Natural killer cell (primary cell): ENCODE results near the gene NAXD. TPM values are rescaled to one million over a fixed set of nuclear protein-coding genes. Genes with fewer than 3 reads are reported as not detected.

ENCODE experiments used
- ATAC-seq, 3 donors: fragments of 150-1000 bp in 2 of 3; fragments of 200-7000 bp in 1 of 3; cut with Tn5 transposase; 1 replicate in 1 of 3; 2 replicates in 2 of 3; pipeline ENCODE4 v1.10.0; 2021; ENCODE audit warnings: mild to moderate bottlenecking in 2 of 3, moderate library complexity in 2 of 3
- DNase-seq, 2 donors: peaks; one replicate each; pipeline versions ENCODE4 v3.0.0 to v3.0.0-alpha.2; 2013 to 2021; ENCODE audit warnings: mixed read lengths in 1 of 2
- H3K27ac ChIP-seq: one replicate; pipeline ENCODE4 v1.5.1; 2013; ENCODE audit warnings: mild to moderate bottlenecking, low read length
- H3K27me3 ChIP-seq: one replicate; pipeline ENCODE4 v1.6.1; 2013; ENCODE audit warnings: low read length; ENCODE audit not compliant: control insufficient read depth, insufficient read depth
- H3K36me3 ChIP-seq: one replicate; pipeline ENCODE4 v1.6.1; 2013; ENCODE audit warnings: low read length; ENCODE audit not compliant: control insufficient read depth, insufficient read depth
- H3K4me1 ChIP-seq: one replicate; pipeline ENCODE4 v1.6.1; 2013; ENCODE audit warnings: low read length; ENCODE audit not compliant: control insufficient read depth, insufficient read depth
- H3K4me3 ChIP-seq: one replicate; pipeline ENCODE4 v1.5.1; 2013; ENCODE audit warnings: low read length
- H3K9me3 ChIP-seq: one replicate; pipeline ENCODE4 v1.6.1; 2013; ENCODE audit warnings: low read length; ENCODE audit not compliant: control insufficient read depth, insufficient read depth
- H3K27ac Mint-ChIP-seq, 2 donors: one replicate each; pipeline ENCODE4 v1.8.0; 2022; ENCODE audit warnings: mild to moderate bottlenecking in 2 of 2, mixed read lengths in 2 of 2, moderate library complexity in 1 of 2
- H3K27me3 Mint-ChIP-seq, 2 donors: one replicate each; pipeline ENCODE4 v1.8.0; 2022; ENCODE audit warnings: low read depth in 2 of 2, mixed read lengths in 2 of 2
- H3K36me3 Mint-ChIP-seq: one replicate; pipeline ENCODE4 v1.8.0; 2022; ENCODE audit warnings: mixed read lengths
- H3K4me1 Mint-ChIP-seq, 2 donors: one replicate each; pipeline ENCODE4 v1.8.0; 2022; ENCODE audit warnings: mixed read lengths in 2 of 2
- H3K4me3 Mint-ChIP-seq: one replicate; pipeline ENCODE4 v1.8.0; 2022; ENCODE audit warnings: mild to moderate bottlenecking, moderate library complexity, mixed read lengths
- H3K9me3 Mint-ChIP-seq, 2 donors: one replicate each; pipeline ENCODE4 v1.8.0; 2022; ENCODE audit warnings: mixed read lengths in 2 of 2
- WGBS: methylation state at CpG from one replicate; pipeline ENCODE4 v1.1.7; 2013; ENCODE audit warnings: missing lambda C conversion rate; ENCODE audit not compliant: insufficient coverage; 5-methylcytosine and 5-hydroxymethylcytosine counted together
- intact Hi-C: fragments of 100-400 bp; cut with micrococcal nuclease; formaldehyde crosslinking; loops from one replicate; pipeline ENCODE4 v1.14.2; 2022
- total RNA-seq, 4 donors: library from RNA; stranded (reverse); fragments of 120-200 nt in 1 of 4; gene quantifications; one replicate each; pipeline versions ENCODE4 v1.2.3 to v1.2.4, GENCODE V29; 2013 to 2022
- TF ChIP-seq, protein P1 (sequence below): fragments of 200-600 bp; IDR thresholded peaks from one replicate; pipeline ENCODE4 v1.8.0; 2022; ENCODE audit warnings: antibody characterized with exemption

NAXD gene
- total RNA-seq, 3 donors from 2014 or later (not counting 1 experiment from before 2014, with no cell fraction given): 6.8 to 14.0 (median 12.0) TPM

DNA sequence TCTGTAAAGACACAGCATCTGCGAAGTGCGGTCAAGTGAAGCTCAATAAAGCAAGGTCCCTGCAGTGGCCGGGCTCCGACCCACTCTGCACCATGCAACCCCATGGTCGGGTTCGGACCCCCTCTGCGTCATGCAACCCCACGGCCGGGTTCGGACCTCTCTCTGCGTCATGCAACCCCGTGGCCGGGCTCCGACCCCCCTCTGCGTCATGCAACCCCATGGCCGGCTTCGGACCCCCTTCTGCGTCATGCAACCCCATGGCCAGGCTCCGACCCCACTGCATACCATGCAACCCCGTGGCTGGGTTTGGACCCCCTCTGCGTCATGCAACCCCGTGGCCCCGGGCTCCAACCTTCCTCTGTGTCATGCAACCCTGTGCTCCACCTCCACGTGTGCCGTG is 46.7 kb downstream of the NAXD start:
- no peak for DNase-seq
- 90% methylated on average over 25 of the region's 25 CpGs for WGBS
- H3K36me3 ChIP-seq: peaks cover 39% of the 10 kb centered on the region
- TF ChIP-seq, protein P1, sequence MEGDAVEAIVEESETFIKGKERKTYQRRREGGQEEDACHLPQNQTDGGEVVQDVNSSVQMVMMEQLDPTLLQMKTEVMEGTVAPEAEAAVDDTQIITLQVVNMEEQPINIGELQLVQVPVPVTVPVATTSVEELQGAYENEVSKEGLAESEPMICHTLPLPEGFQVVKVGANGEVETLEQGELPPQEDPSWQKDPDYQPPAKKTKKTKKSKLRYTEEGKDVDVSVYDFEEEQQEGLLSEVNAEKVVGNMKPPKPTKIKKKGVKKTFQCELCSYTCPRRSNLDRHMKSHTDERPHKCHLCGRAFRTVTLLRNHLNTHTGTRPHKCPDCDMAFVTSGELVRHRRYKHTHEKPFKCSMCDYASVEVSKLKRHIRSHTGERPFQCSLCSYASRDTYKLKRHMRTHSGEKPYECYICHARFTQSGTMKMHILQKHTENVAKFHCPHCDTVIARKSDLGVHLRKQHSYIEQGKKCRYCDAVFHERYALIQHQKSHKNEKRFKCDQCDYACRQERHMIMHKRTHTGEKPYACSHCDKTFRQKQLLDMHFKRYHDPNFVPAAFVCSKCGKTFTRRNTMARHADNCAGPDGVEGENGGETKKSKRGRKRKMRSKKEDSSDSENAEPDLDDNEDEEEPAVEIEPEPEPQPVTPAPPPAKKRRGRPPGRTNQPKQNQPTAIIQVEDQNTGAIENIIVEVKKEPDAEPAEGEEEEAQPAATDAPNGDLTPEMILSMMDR: no peak
- peaks cover 21% of the 10 kb centered on the region for H3K4me1 ChIP-seq
- H3K27ac Mint-ChIP-seq: no peak overlapping the region
- no peaks in the 10 kb centered on the region for H3K9me3 ChIP-seq
- no peak for ATAC-seq
- H3K4me1 Mint-ChIP-seq: peaks cover 20 to 30% of the 10 kb centered on the region in 2 donors
- intact Hi-C loops: no loop called here
- H3K9me3 Mint-ChIP-seq: no peaks in the 10 kb centered on the region
- H3K36me3 Mint-ChIP-seq: peaks cover 9% of the 10 kb centered on the region
- no peak overlapping the region for H3K4me3 ChIP-seq
- H3K27ac ChIP-seq: no peak overlapping the region
- no peak overlapping the region for H3K4me3 Mint-ChIP-seq
- H3K27me3 Mint-ChIP-seq: no peaks in the 10 kb centered on the region
- H3K27me3 ChIP-seq: no peaks in the 10 kb centered on the region

DNA sequence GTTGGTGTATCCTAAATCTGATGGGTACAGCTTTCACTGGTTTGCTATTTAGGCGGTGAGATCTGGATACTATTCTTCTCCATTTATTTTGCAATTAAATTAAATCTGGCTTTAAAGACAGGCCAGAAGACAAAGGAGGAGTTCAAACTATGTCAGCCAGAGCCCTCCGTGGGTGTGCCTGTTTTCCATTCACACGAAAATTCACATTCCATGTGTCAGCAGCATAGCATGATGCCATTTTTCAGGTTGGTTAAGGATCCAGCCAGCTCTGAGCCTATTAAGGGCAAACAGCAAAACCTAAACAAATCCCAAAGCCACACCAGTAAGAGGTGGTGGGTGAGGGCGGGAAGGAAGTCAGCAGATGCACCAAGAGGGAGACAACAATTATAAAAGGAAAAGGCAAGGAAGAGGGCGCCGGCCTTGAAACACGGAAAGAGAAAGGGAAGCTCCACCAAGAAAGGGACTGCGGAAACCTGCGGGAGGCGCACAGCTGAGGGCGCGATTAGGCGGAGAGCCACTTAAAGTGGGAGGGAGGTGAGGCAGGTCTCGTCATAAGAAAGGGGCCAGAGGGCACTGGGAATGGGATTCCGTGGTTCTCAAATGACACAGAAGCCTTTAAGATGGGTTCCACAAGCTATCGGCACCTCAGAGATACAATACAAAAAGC is 47.6 kb downstream of the NAXD start:
- Histone ChIP-seq H3K4me1 (peaks cover 21% of the 10 kb centered on the region), H3K4me3 (no peak overlapping the region), H3K27me3 (no peaks in the 10 kb centered on the region), H3K9me3 (no peaks in the 10 kb centered on the region), H3K36me3 (peaks cover 45% of the 10 kb centered on the region), H3K27ac (no peak overlapping the region)
- Mint-ChIP-seq H3K4me3 (no peak overlapping the region), H3K27me3 (no peaks in the 10 kb centered on the region), H3K36me3 (peaks cover 16% of the 10 kb centered on the region), H3K27ac (no peak overlapping the region), H3K9me3 (no peaks in the 10 kb centered on the region), H3K4me1 (peaks cover 12 to 22% of the 10 kb centered on the region in 2 donors)
- ATAC-seq (no peak), DNase-seq (no peak)
- intact Hi-C loops: no loop called here
- 96% methylated on average over 16 of the region's 16 CpGs for WGBS
- TF ChIP-seq, protein P1: no peak

DNA sequence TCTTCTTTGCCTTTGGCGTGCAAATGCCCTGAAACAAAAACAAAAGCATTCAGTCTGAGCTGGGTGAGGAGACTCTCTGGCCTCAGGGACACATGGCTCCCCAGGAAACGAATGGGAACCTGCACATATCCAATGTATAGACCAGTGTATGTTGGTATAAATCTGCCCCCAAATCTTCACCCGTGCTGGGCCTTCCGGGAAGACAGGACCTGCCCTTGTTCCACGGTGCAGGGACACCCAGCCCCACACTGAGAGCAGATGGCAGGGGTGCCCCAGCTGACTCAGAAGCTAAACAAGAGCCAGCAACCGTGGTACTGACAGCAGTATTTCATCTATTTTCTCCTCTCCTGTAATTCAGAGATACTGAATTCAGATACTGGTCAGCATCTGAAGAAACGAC is 48.1 kb downstream of the NAXD start:
- Mint-ChIP-seq H3K36me3 (peaks cover 16% of the 10 kb centered on the region), H3K27ac (no peak overlapping the region), H3K4me3 (no peak overlapping the region), H3K9me3 (no peaks in the 10 kb centered on the region), H3K27me3 (no peaks in the 10 kb centered on the region), H3K4me1 (peaks cover 7 to 16% of the 10 kb centered on the region in 2 donors)
- H3K27ac ChIP-seq: no peak overlapping the region
- intact Hi-C loops: no loop called here
- no peaks in the 10 kb centered on the region for H3K27me3 ChIP-seq
- H3K9me3 ChIP-seq: no peaks in the 10 kb centered on the region
- no peak for DNase-seq
- 88% methylated on average over 7 of the region's 7 CpGs for WGBS
- peaks cover 46% of the 10 kb centered on the region for H3K36me3 ChIP-seq
- no peak overlapping the region for H3K4me3 ChIP-seq
- ATAC-seq: no peak
- TF ChIP-seq, protein P1: no peak
- H3K4me1 ChIP-seq: peaks cover 20% of the 10 kb centered on the region

DNA sequence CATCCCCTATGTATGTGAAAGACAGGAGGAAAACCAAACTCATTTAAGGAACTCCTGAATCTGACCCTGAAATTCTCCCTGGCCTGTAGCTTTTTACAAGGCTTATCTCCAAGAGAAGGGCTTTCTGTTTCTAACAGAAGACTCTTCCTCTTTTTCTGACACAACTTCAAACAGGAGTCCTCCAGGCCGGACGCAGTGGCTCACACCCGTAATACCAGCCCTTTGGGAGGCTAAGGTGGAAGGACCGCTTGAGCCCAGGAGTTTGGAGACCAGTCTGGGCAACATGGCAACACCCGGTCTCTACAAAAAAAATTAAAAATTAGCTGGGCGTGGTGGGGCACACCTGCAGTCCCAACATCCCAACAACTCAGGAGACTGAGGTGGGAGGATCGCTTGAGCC is 48.7 kb downstream of the NAXD start:
- peaks cover 17% of the 10 kb centered on the region for H3K4me1 ChIP-seq
- H3K36me3 ChIP-seq: peaks cover 49% of the 10 kb centered on the region
- TF ChIP-seq, protein P1: no peak

More for the DNA sequence above, 48.7 kb downstream of the NAXD start:
- DNase-seq (no peak), ATAC-seq (no peak)
- Histone ChIP-seq H3K27me3 (no peaks in the 10 kb centered on the region), H3K4me3 (no peak overlapping the region), H3K27ac (no peak overlapping the region), H3K9me3 (no peaks in the 10 kb centered on the region)
- Mint-ChIP-seq H3K36me3 (peaks cover 16% of the 10 kb centered on the region), H3K4me1 (peaks cover 6 to 11% of the 10 kb centered on the region in 2 donors), H3K9me3 (no peaks in the 10 kb centered on the region), H3K27ac (no peak overlapping the region), H3K4me3 (no peak overlapping the region), H3K27me3 (no peaks in the 10 kb centered on the region)
- 84% methylated on average over 7 of the region's 7 CpGs for WGBS
- intact Hi-C loops: no loop called here
